Prostate gland (tissue), 2 donors: ENCODE data around the gene MVB12B. TPM values are rescaled to one million over a fixed set of nuclear protein-coding genes. Genes with fewer than 3 reads are reported as not detected.

ENCODE experiments used
- DNase-seq: peaks from one replicate; pipeline ENCODE4 v3.0.0-alpha.2; 2019; ENCODE audit warnings: low spot score
- H3K27ac ChIP-seq, 2 donors: fragments of 200-600 bp; sonication (generic); 2 replicates each; pipeline ENCODE4 v1.5.1; 2017 to 2019
- H3K27me3 ChIP-seq: fragments of 200-600 bp; sonication (generic); replicated peaks from 2 replicates; pipeline ENCODE4 v1.5.1; 2019; ENCODE audit not compliant: insufficient read depth
- H3K36me3 ChIP-seq, 2 donors: fragments of 200-600 bp; sonication (generic); 1 replicate in 1 of 2; 2 replicates in 1 of 2; pipeline versions ENCODE4 v1.5.1 to v1.8.1; 2017 to 2019
- H3K4me1 ChIP-seq: fragments of 200-600 bp; sonication (generic); replicated peaks from 2 replicates; pipeline ENCODE4 v1.5.1; 2019
- H3K4me3 ChIP-seq, 2 donors: fragments of 200-600 bp; sonication (generic); 2 replicates each; pipeline ENCODE4 v1.5.1; 2017 to 2019
- H3K9me3 ChIP-seq: fragments of 200-600 bp; sonication (generic); 2 replicates; pipeline ENCODE4 v1.5.1; 2017
- CTCF ChIP-seq, 4 experiments: fragments of 200-600 bp in 2 of 4; fragments of 450-650 bp in 2 of 4; sonication (generic) in 2 of 4; IDR thresholded peaks; 1 replicate in 3 of 4; 2 replicates in 1 of 4; pipeline ENCODE4 v1.5.1; 2016 to 2019; ENCODE audit warnings: antibody characterized with exemption in 4 of 4, mild to moderate bottlenecking in 2 of 4, moderate library complexity in 2 of 4
- POLR2A ChIP-seq: fragments of 450-650 bp; IDR thresholded peaks from one replicate; pipeline ENCODE4 v1.6.1; 2016; ENCODE audit warnings: antibody characterized with exemption, mild to moderate bottlenecking
- POLR2AphosphoS5 ChIP-seq: sonication (generic); formaldehyde crosslinking; IDR thresholded peaks from one replicate; pipeline ENCODE4 v1.6.1; 2017; ENCODE audit warnings: antibody characterized with exemption
- WGBS: methylation state at CpG from one replicate; pipeline ENCODE4 v1.1.5; 2018; 5-methylcytosine and 5-hydroxymethylcytosine counted together
- intact Hi-C: fragments of 100-400 bp; cut with DNase I; formaldehyde crosslinking; loops from one replicate; pipeline ENCODE4 v1.14.2; 2022
- total RNA-seq, 2 donors: library from RNA; depleted of rRNA; stranded (reverse); fragments of >200 nt; gene quantifications; one replicate each; pipeline ENCODE4 v1.1.0, GENCODE V29; 2016

Gene MVB12B
- total RNA-seq, 2 donors from 2014 or later, result 17.3 to 28.4 TPM

GRCh38 chr9:126491568-126491879 is 164.9 kb downstream of the MVB12B start:
- intact Hi-C loops, result loop anchor here (2.0 to 5.0 kb wide), 2 partner anchors 89 to 191 kb away; no protein-coding TSS in a partner anchor
- Histone ChIP-seq H3K4me3 (no peak overlapping the region), H3K27me3 (no peaks in the 10 kb centered on the region), H3K4me1 (no peaks in the 10 kb centered on the region), H3K9me3 (no peaks in the 10 kb centered on the region), H3K36me3 (no peaks in the 10 kb centered on the region), H3K27ac (no peak overlapping the region)
- TF ChIP-seq POLR2AphosphoS5 (no peak), POLR2A (no peak), CTCF (IDR thresholded peaks at IDR 0.05) (no peak)
- no peak for DNase-seq
- 74% methylated on average over 3 of the region's 3 CpGs for WGBS

GRCh38 chr9:126491949-126492348 is 165.3 kb downstream of the MVB12B start:
- Histone ChIP-seq H3K27ac (no peak overlapping the region), H3K4me3 (no peak overlapping the region), H3K9me3 (no peaks in the 10 kb centered on the region), H3K4me1 (no peaks in the 10 kb centered on the region), H3K27me3 (no peaks in the 10 kb centered on the region), H3K36me3 (no peaks in the 10 kb centered on the region)
- WGBS, result 94% methylated on average over 10 of the region's 10 CpGs
- no peak for DNase-seq
- intact Hi-C loops, result loop anchor here (2.0 to 5.0 kb wide), 2 partner anchors 90 to 191 kb away; no protein-coding TSS in a partner anchor
- TF ChIP-seq CTCF (IDR thresholded peaks at IDR 0.05) (no peak), POLR2AphosphoS5 (no peak), POLR2A (no peak)

- TF ChIP-seq POLR2A, result no peak
- no peak for TF ChIP-seq CTCF (IDR thresholded peaks at IDR 0.05)
- no peak for TF ChIP-seq POLR2AphosphoS5
- Histone ChIP-seq H3K27ac (no peak overlapping the region), H3K9me3 (no peaks in the 10 kb centered on the region), H3K36me3 (no peaks in the 10 kb centered on the region), H3K27me3 (no peaks in the 10 kb centered on the region), H3K4me3 (no peak overlapping the region), H3K4me1 (peaks cover 5% of the 10 kb centered on the region)
- intact Hi-C loops, result loop anchor here (5.0 kb wide), 1 partner anchor 92 kb away; no protein-coding TSS in a partner anchor
- WGBS, result 91% methylated on average over 6 of the region's 6 CpGs
- no peak for DNase-seq
Measured at GRCh38 chr9:126494264-126494663, 167.6 kb downstream of the MVB12B start.

GRCh38 chr9:126494746-126495145 is 168.1 kb downstream of the MVB12B start:
- no peak overlapping the region for H3K4me3 ChIP-seq
- 69% methylated on average over 1 of the region's 1 CpG for WGBS
- TF ChIP-seq CTCF (IDR thresholded peaks at IDR 0.05) (no peak), POLR2AphosphoS5 (no peak), POLR2A (no peak)
- intact Hi-C loops, result loop anchor here (5.0 kb wide), 1 partner anchor 92 kb away; no protein-coding TSS in a partner anchor
- no peak overlapping the region for H3K27ac ChIP-seq
- no peaks in the 10 kb centered on the region for H3K27me3 ChIP-seq
- peaks cover 5% of the 10 kb centered on the region for H3K4me1 ChIP-seq
- no peaks in the 10 kb centered on the region for H3K36me3 ChIP-seq
- DNase-seq, result no peak
- H3K9me3 ChIP-seq, result no peaks in the 10 kb centered on the region

- WGBS, result 95% methylated on average over 7 of the region's 7 CpGs
- H3K27ac ChIP-seq, result no peak overlapping the region
- intact Hi-C loops, result no loop called here
- no peaks in the 10 kb centered on the region for H3K9me3 ChIP-seq
- H3K4me3 ChIP-seq, result no peak overlapping the region
- H3K27me3 ChIP-seq, result no peaks in the 10 kb centered on the region
- TF ChIP-seq CTCF (IDR thresholded peaks at IDR 0.05) (no peak), POLR2AphosphoS5 (no peak), POLR2A (no peak)
- H3K4me1 ChIP-seq, result peaks cover 5% of the 10 kb centered on the region
- H3K36me3 ChIP-seq, result no peaks in the 10 kb centered on the region
- no peak for DNase-seq
Measured at GRCh38 chr9:126495411-126496180, 169.0 kb downstream of the MVB12B start.
